Osteoblast (primary cell): ENCODE results near the gene EVI5L. TPM values are rescaled to one million over a fixed set of nuclear protein-coding genes. Genes with fewer than 3 reads are reported as not detected.

Experiments used
- DNase-seq: peaks from one replicate; pipeline ENCODE4 v3.0.0; 2011; ENCODE audit warnings: low spot score, mixed read lengths; ENCODE audit not compliant: insufficient read length; ENCODE audit errors: missing footprints
- H2AFZ ChIP-seq: 2 replicates; pipeline ENCODE4 v1.6.0; 2011; ENCODE audit warnings: mild to moderate bottlenecking, low read length
- H3K27ac ChIP-seq: 2 replicates; pipeline ENCODE4 v1.5.1; 2011; ENCODE audit warnings: mild to moderate bottlenecking, low read depth, low read length, moderate library complexity
- H3K27me3 ChIP-seq: 2 replicates; pipeline ENCODE4 v1.6.0; 2012; ENCODE audit warnings: mild to moderate bottlenecking, control low read depth, inconsistent platforms, low read length, moderate library complexity; ENCODE audit not compliant: insufficient read depth
- H3K36me3 ChIP-seq: 2 replicates; pipeline ENCODE4 v1.5.1; 2011; ENCODE audit warnings: mild to moderate bottlenecking, low read length, control low read depth, moderate library complexity; ENCODE audit not compliant: insufficient read depth
- H3K4me1 ChIP-seq: 2 replicates; pipeline ENCODE4 v1.5.1; 2011; ENCODE audit warnings: mild to moderate bottlenecking, low read length, control low read depth, moderate library complexity; ENCODE audit not compliant: insufficient read depth
- H3K4me2 ChIP-seq: 2 replicates; pipeline ENCODE4 v1.6.0; 2011; ENCODE audit warnings: mild to moderate bottlenecking, low read length; ENCODE audit not compliant: insufficient read depth
- H3K4me3 ChIP-seq: fragments of 200-600 bp; sonication (generic); 3 replicates; pipeline ENCODE4 v1.5.1; 2012; ENCODE audit warnings: mild to moderate bottlenecking, low read length, inconsistent platforms; ENCODE audit not compliant: insufficient read depth
- H3K79me2 ChIP-seq: 2 replicates; pipeline ENCODE4 v1.6.0; 2012; ENCODE audit warnings: mild to moderate bottlenecking, low read length, control low read depth, inconsistent platforms; ENCODE audit not compliant: insufficient read depth
- H3K9me3 ChIP-seq: 2 replicates; pipeline ENCODE4 v1.5.1; 2011; ENCODE audit warnings: low read depth, low read length, control low read depth
- H4K20me1 ChIP-seq: 2 replicates; pipeline ENCODE4 v1.6.0; 2012; ENCODE audit warnings: mild to moderate bottlenecking, low read length, control low read depth; ENCODE audit not compliant: insufficient read depth
- CTCF ChIP-seq: IDR thresholded peaks from 2 replicates; pipeline ENCODE4 v1.5.1; 2011; ENCODE audit warnings: mild to moderate bottlenecking, low read depth, low read length, moderate library complexity; ENCODE audit errors: extremely low read depth
- total RNA-seq: library from RNA; depleted of rRNA; stranded (reverse); fragments of >200 nt; gene quantifications from 2 replicates; pipeline ENCODE4 v1.2.3, GENCODE V29; 2012

Gene EVI5L
- total RNA-seq, 1 donor: 26.1 TPM

- Histone ChIP-seq H3K4me2 (no peak overlapping the region), H3K4me1 (no peaks in the 10 kb centered on the region), H3K27ac (no peak overlapping the region), H3K36me3 (no peaks in the 10 kb centered on the region), H3K27me3 (peaks cover 25% of the 10 kb centered on the region), H3K9me3 (no peaks in the 10 kb centered on the region), H3K79me2 (no peaks in the 10 kb centered on the region), H4K20me1 (no peaks in the 10 kb centered on the region), H2AFZ (no peak overlapping the region), H3K4me3 (no peak overlapping the region)
- TF ChIP-seq CTCF: no peak
- no peak for DNase-seq
Observed at GRCh38 chr19:7793493-7793892, 36.5 kb upstream of the EVI5L start.

- Histone ChIP-seq H2AFZ (no peak overlapping the region), H3K27ac (no peak overlapping the region), H3K9me3 (no peaks in the 10 kb centered on the region), H4K20me1 (no peaks in the 10 kb centered on the region), H3K4me3 (no peak overlapping the region), H3K4me2 (no peak overlapping the region), H3K4me1 (peaks cover 6% of the 10 kb centered on the region), H3K79me2 (no peaks in the 10 kb centered on the region), H3K36me3 (no peaks in the 10 kb centered on the region), H3K27me3 (peaks cover 24% of the 10 kb centered on the region)
- no peak for TF ChIP-seq CTCF
- no peak for DNase-seq
Observed at GRCh38 chr19:7795555-7796161, 34.4 kb upstream of the EVI5L start.

- peaks cover 6% of the 10 kb centered on the region for H3K4me1 ChIP-seq
- peak overlapping the region; percentile 78 for H2AFZ ChIP-seq
- no peak overlapping the region for H3K27ac ChIP-seq
- no peaks in the 10 kb centered on the region for H3K9me3 ChIP-seq
- DNase-seq: peak; percentile 88
- H3K27me3 ChIP-seq: peaks cover 25% of the 10 kb centered on the region
- no peaks in the 10 kb centered on the region for H3K36me3 ChIP-seq
- H3K4me3 ChIP-seq: peak overlapping the region; percentile 58
- peak; percentile 68 for TF ChIP-seq CTCF
- peak overlapping the region; percentile 80 for H3K4me2 ChIP-seq
- H3K79me2 ChIP-seq: no peaks in the 10 kb centered on the region
- no peaks in the 10 kb centered on the region for H4K20me1 ChIP-seq
Observed at GRCh38 chr19:7799640-7800355, 30.2 kb upstream of the EVI5L start.

GRCh38 chr19:7801020-7801570 lies 28.9 kb upstream of the EVI5L start:
- Histone ChIP-seq H3K27me3 (peaks cover 24% of the 10 kb centered on the region), H2AFZ (no peak overlapping the region), H3K4me3 (no peak overlapping the region), H4K20me1 (no peaks in the 10 kb centered on the region), H3K27ac (no peak overlapping the region), H3K4me2 (no peak overlapping the region), H3K9me3 (no peaks in the 10 kb centered on the region), H3K36me3 (no peaks in the 10 kb centered on the region), H3K4me1 (peaks cover 6% of the 10 kb centered on the region), H3K79me2 (no peaks in the 10 kb centered on the region)
- no peak for TF ChIP-seq CTCF
- no peak for DNase-seq
